VCaP (cell line): Measurements from ENCODE around the gene CTDSPL.

Experiments used
- H3K27ac ChIP-seq: fragments of 450-650 bp; 2 replicates; pipeline ENCODE4 v1.5.1; 2017
- TF ChIP-seq, protein P1 (sequence below): fragments of 450-650 bp; conservative IDR thresholded peaks from 2 replicates; pipeline ENCODE4 v1.5.1; 2017; ENCODE audit warnings: mild to moderate bottlenecking, moderate library complexity

Gene CTDSPL

DNA sequence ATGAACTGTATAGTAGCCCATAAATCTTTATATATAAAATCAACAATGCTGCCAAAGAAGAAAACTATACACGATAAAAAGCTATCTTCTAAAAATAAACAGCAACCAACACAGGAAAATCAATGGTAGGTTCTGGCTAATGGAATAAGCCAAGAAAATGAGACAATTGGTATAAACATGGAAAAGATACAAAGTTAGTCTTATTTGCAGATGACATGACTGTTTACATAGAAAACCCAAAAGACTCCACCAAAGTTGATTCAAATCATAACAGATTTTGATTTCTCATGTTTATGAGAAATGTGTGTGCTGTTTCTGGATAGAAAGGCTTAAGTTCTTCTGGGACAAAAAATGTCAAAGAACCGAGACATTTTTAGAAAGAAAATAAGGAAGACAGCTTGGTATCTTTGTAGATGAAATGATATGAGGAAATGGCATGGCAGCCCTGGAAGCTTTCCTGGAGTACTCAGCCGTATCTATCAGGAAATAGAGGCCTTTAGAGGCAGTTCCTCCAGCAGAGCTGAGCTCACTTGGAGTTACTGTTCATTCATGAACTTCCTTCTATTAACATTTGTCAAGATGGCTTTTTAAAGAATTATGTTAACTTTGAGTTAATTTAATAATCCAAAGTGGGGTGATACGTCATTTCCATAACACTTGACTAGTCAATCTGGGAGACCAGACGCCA is 92.2 kb downstream of the CTDSPL start:
- TF ChIP-seq, protein P1, sequence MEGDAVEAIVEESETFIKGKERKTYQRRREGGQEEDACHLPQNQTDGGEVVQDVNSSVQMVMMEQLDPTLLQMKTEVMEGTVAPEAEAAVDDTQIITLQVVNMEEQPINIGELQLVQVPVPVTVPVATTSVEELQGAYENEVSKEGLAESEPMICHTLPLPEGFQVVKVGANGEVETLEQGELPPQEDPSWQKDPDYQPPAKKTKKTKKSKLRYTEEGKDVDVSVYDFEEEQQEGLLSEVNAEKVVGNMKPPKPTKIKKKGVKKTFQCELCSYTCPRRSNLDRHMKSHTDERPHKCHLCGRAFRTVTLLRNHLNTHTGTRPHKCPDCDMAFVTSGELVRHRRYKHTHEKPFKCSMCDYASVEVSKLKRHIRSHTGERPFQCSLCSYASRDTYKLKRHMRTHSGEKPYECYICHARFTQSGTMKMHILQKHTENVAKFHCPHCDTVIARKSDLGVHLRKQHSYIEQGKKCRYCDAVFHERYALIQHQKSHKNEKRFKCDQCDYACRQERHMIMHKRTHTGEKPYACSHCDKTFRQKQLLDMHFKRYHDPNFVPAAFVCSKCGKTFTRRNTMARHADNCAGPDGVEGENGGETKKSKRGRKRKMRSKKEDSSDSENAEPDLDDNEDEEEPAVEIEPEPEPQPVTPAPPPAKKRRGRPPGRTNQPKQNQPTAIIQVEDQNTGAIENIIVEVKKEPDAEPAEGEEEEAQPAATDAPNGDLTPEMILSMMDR = no peak
- no peak overlapping the region for H3K27ac ChIP-seq

DNA sequence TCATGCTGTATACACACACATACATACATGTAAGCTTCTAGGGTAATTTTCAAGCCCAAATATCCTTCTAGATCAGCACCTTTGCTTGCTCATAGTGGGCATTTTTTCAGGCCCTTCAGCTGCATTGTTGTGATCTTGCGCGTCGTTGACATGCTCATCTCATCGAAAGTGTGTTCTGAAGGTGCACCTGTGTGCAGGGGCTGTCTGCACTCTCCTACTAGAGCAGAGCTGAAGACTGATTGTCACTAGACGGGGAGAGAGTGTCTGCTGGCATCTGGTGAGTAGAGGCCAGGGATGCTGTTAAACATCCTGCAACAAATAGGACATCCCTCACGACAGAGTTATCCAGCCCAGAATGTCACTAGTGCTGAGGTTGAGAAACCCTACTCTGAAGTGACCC is 93.2 kb downstream of the CTDSPL start:
- H3K27ac ChIP-seq = peak overlapping the region; percentile 56; the same call in 1 of the 2 replicates

DNA sequence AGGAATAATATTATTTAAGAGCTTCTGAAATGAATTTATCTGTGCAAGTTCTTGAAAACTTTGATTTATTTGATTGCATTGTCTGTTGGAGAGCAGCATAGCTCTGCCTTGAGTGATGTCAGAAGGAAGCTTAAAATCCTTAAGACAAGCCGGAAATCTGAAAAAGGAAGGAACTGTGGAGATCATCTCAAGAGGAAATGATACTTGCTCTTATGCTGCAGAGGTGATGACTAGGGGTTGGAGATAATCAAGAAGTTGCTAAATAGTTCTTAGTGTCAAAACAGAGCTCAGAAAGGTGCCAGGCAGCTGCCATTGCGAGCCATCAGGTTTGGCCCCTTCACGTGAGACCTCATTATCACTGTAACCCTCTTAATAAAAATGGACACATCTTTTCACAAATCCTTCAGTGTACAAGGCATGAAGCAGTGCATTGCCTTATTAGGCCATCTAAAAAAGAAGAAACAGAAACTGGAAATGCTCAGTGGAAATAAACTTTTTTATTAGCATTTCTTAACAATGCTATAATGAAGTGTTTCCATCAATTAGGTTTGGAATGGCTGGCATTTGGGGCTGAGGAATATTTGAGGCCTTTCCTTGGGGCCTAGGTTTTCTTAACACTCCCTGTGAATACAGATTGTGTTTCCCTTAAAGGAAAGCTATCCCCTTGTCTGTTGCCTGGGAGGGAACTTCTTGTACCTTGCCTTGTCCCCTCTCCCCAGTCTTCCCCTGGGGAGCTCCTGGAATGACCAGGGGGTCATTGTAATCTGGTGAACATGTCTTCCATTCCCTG is 94.4 kb downstream of the CTDSPL start:
- TF ChIP-seq, protein P1 = no peak
- peak overlapping the region; percentile 56 for H3K27ac ChIP-seq

More for the DNA sequence above, 93.2 kb downstream of the CTDSPL start:
- TF ChIP-seq, protein P1 = no peak

DNA sequence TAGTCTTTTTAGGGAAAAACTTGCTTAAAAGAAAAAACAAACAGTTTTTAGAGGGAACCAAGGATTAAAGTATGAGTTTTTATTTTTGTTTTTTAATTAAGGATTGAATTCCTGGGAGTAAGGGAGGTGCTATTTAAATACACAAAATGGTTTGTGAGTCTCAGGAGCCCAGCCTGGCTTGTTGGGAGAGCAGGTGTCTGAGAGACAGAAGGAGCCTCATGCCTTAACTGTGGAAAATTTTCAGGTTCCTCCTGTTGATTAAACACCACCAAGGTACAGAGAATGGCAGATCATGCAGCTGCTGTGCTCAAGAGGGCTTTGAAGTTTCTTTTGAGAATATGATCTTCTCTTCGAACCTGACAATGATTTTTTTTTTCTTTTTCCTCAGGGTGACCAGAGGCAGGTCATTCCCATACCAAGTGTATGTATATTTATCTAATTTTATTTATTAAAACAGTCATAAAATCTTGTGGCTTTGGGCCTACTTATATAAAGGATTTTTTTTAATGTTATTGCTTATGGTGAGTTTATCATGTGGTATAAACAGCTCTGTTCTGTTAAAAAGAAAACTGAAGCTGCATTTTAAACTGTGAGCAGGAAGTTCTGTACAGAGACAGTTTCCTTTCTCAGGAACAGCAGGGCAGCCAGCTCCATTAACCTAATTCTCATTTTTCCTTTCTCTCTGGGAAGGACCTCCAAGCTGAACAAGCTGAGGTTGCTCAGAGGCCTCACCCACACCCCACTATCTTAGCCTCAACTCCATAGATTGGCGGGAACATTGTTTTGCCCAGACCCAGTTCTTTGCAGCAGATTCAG is 95.3 kb downstream of the CTDSPL start:
- peak overlapping the region; percentile 56 for H3K27ac ChIP-seq
- TF ChIP-seq, protein P1 = no peak

DNA sequence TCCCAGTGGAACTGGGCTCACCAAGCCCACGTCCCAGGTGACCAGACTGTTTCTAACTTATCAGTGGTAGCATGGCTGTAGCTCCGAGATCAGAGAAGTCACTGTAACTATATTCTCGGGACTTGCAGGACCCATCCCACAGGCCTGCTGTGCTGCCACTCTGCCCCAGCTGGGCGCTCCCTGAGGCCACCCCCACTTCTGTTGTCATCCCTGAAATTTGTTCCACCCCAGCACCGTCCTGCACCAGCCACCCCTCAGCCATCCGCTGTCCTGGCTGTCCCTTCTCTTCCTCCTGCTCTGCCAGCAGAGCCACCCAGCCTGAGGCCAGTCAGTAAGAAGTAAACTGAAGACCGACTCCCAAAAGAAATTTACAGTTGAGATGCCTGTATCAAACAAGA is 95.9 kb downstream of the CTDSPL start:
- TF ChIP-seq, protein P1 = no peak
- peak overlapping the region; percentile 56 for H3K27ac ChIP-seq

DNA sequence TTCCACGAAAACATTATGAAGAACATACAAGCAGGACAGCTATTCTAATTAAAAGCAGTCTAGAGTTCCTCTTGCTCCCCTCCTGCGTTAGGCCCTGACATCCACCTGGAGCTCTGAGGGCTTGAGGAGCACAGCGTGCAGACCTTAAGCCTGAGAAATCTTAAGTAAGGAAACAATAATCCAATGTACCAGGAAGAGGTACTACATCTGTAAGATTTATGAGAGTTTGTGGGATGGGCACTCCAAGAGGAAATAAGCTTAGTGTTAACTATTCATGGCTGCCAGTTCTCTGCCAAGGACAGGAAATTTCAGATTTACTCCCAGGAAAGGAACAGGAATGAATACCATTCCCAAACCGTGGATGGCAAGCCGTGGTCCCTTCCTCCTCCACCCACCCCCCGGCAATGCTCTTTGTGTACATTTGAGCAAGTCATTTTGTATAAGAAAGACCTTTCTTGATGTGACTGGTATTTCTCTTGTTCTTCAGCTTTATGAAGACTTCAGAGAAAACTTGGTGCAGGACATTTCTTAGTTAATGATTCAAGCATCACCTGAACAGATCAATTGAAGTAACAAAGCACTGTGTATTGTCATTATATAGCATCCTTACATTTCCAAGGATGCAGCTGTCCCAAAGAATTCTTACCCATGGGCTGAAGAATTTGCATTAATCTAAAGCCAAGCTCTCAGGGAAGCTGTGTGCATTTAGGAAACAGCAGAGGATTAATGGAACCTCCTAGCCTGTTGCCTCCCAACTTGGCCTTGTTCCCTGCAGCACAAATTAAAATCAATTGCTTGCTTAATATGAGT is 100.1 kb downstream of the CTDSPL start:
- TF ChIP-seq, protein P1 = no peak

More for the DNA sequence above, 100.1 kb downstream of the CTDSPL start:
- peak overlapping the region; percentile 91 for H3K27ac ChIP-seq
